ENCODE results near the gene RHO. TPM values are rescaled to one million over a fixed set of nuclear protein-coding genes. Genes with fewer than 3 reads are reported as not detected.

The RHO gene
- total and polyA plus RNA-seq, 2 experiments from 2014 or later = 0.19 TPM; not detected in 1

DNA sequence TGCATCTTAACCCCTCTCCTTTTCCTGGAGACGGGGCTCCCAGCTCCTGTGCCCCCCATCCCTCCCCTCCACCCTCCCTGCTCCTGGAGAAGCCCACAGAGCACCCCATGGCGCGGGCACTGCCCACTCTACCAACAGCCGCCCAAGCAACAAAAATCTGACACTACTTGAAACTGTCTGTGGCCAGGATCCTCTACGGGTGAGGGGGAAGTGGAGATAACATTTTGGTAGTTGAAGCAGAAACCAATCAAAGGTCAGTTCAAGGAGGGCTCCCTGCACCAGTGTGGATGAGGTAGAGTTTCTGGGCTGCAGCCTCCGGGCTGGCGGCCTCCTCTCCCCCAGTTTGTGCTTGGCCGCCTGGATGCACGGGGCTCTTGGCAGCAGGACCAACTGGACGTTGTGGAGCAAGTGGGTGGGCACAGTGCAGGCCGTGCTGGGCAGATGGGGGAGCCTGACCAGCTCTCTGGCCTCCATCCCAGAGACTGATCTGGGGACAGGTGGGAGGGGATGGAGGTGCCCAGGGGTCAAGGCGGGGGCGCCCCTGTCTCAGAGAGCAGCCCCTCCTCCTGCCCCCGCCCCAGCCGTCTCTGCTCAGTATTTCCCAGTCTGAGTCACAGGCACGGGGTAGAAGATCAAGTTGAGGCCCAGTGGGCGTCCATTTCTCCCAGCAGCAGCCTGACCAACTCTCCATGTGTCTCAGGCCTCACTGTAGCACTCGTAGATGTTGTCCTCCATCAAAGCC, 27.3 kb downstream of the RHO start:
- H3K9me3 ChIP-seq (ENCODE audit: low read depth) = no peaks in the 10 kb centered on the region
- no peaks in the 10 kb centered on the region for H4K20me1 ChIP-seq (ENCODE audit: insufficient read depth, poor library complexity, severe bottlenecking)
- no peak overlapping the region for H3K4me2 ChIP-seq
- TF ChIP-seq, protein P1, sequence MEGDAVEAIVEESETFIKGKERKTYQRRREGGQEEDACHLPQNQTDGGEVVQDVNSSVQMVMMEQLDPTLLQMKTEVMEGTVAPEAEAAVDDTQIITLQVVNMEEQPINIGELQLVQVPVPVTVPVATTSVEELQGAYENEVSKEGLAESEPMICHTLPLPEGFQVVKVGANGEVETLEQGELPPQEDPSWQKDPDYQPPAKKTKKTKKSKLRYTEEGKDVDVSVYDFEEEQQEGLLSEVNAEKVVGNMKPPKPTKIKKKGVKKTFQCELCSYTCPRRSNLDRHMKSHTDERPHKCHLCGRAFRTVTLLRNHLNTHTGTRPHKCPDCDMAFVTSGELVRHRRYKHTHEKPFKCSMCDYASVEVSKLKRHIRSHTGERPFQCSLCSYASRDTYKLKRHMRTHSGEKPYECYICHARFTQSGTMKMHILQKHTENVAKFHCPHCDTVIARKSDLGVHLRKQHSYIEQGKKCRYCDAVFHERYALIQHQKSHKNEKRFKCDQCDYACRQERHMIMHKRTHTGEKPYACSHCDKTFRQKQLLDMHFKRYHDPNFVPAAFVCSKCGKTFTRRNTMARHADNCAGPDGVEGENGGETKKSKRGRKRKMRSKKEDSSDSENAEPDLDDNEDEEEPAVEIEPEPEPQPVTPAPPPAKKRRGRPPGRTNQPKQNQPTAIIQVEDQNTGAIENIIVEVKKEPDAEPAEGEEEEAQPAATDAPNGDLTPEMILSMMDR (IDR thresholded peaks at IDR 0.05; ENCODE audit: poor library complexity) = no peak
- TF ChIP-seq EZH2 (IDR thresholded peaks at IDR 0.05; ENCODE audit: borderline replicate concordance) = no peak
- no peak for TF ChIP-seq EZH2phosphoT487 (IDR thresholded peaks at IDR 0.05; ENCODE audit: low read depth, severe bottlenecking, unreplicated experiment)
- 87% methylated on average over 15 of the region's 18 CpGs for WGBS (ENCODE audit: low lambda C conversion rate, missing lambda C conversion rate)
- H3K27ac ChIP-seq = peak overlapping the region; percentile 70
- H3K4me3 ChIP-seq = no peak overlapping the region
- peaks cover 52% of the 10 kb centered on the region for H3K4me1 ChIP-seq (ENCODE audit: insufficient read depth)
- H3K36me3 ChIP-seq (replicated peaks; ENCODE audit: insufficient read depth, low read depth) = no peaks in the 10 kb centered on the region
- H3K79me2 ChIP-seq = peaks cover 6% of the 10 kb centered on the region
- no peaks in the 10 kb centered on the region for H3K27me3 ChIP-seq
- no peak overlapping the region for H2AFZ ChIP-seq
- no peak for DNase-seq (ENCODE audit: low spot score)
- H3K9me2 ChIP-seq (replicated peaks; ENCODE audit: insufficient read depth) = no peaks in the 10 kb centered on the region

DNA sequence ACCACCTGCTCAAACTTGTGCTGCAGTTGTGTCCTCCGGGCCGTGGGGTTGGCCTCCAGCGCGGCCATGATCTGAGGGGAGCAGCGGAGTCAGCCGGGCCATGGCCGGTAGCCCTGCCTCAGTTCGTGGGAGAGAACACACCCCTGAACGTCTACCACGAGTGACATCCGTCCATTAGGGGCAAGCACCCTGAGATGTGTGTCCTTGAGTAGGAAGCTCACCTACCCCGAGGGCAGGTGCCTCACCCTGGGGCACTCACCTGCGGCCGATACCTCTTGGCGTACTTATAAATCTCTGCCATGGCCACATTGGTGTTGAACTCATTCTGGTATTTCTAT, 27.9 kb downstream of the RHO start:
- DNase-seq (ENCODE audit: low spot score) = no peak
- TF ChIP-seq EZH2 (IDR thresholded peaks at IDR 0.05; ENCODE audit: borderline replicate concordance) (no peak), EZH2phosphoT487 (IDR thresholded peaks at IDR 0.05; ENCODE audit: low read depth, severe bottlenecking, unreplicated experiment) (no peak)
- TF ChIP-seq, protein P1 (IDR thresholded peaks at IDR 0.05; ENCODE audit: poor library complexity) = no peak
- Histone ChIP-seq H2AFZ (no peak overlapping the region), H3K4me2 (no peak overlapping the region), H4K20me1 (ENCODE audit: insufficient read depth, poor library complexity, severe bottlenecking) (no peaks in the 10 kb centered on the region), H3K4me1 (ENCODE audit: insufficient read depth) (peaks cover 57% of the 10 kb centered on the region), H3K4me3 (no peak overlapping the region), H3K9me3 (ENCODE audit: low read depth) (no peaks in the 10 kb centered on the region), H3K27me3 (no peaks in the 10 kb centered on the region), H3K9me2 (replicated peaks; ENCODE audit: insufficient read depth) (no peaks in the 10 kb centered on the region), H3K36me3 (replicated peaks; ENCODE audit: insufficient read depth, low read depth) (no peaks in the 10 kb centered on the region), H3K79me2 (peaks cover 6% of the 10 kb centered on the region), H3K27ac (no peak overlapping the region)
- 96% methylated on average over 14 of the region's 15 CpGs for WGBS (ENCODE audit: low lambda C conversion rate, missing lambda C conversion rate)

- DNase-seq (ENCODE audit: low spot score) = peak; percentile 34
- H3K27ac ChIP-seq = peak overlapping the region; percentile 96
- peaks cover 6% of the 10 kb centered on the region for H3K79me2 ChIP-seq
- H3K4me1 ChIP-seq (ENCODE audit: insufficient read depth) = peaks cover 63% of the 10 kb centered on the region
- H3K9me2 ChIP-seq (replicated peaks; ENCODE audit: insufficient read depth) = no peaks in the 10 kb centered on the region
- H3K27me3 ChIP-seq = no peaks in the 10 kb centered on the region
- H4K20me1 ChIP-seq (ENCODE audit: insufficient read depth, poor library complexity, severe bottlenecking) = no peaks in the 10 kb centered on the region
- 80% methylated on average over 25 of the region's 31 CpGs for WGBS (ENCODE audit: low lambda C conversion rate, missing lambda C conversion rate)
- H3K9me3 ChIP-seq (ENCODE audit: low read depth) = no peaks in the 10 kb centered on the region
- TF ChIP-seq EZH2phosphoT487 (IDR thresholded peaks at IDR 0.05; ENCODE audit: low read depth, severe bottlenecking, unreplicated experiment) = no peak
- TF ChIP-seq EZH2 (IDR thresholded peaks at IDR 0.05; ENCODE audit: borderline replicate concordance) = no peak
- TF ChIP-seq, protein P1 (IDR thresholded peaks at IDR 0.05; ENCODE audit: poor library complexity) = no peak
- H2AFZ ChIP-seq = no peak overlapping the region
- no peak overlapping the region for H3K4me3 ChIP-seq
- no peaks in the 10 kb centered on the region for H3K36me3 ChIP-seq (replicated peaks; ENCODE audit: insufficient read depth, low read depth)
- no peak overlapping the region for H3K4me2 ChIP-seq
Measured at GRCh38 chr3:129556890-129557547, 28.6 kb downstream of the RHO start.
